ENCODE results near the gene FCF1.

- TF ChIP-seq CTCF (IDR thresholded peaks at IDR 0.05) (no peak), EP300 (IDR thresholded peaks at IDR 0.05) (no peak)
Measured at GRCh38 chr14:74671789-74672188, 41.2 kb upstream of the FCF1 start.
